K562 (cell line): ENCODE measurements around the gene PCNX2. TPM values are rescaled to one million over a fixed set of nuclear protein-coding genes. Genes with fewer than 3 reads are reported as not detected.

ENCODE experiments used
- ATAC-seq: fragments of 200-7000 bp; cut with Tn5 transposase; 3 replicates; pipeline ENCODE4 v1.9.1; 2020; ENCODE audit warnings: moderate library complexity
- BruUV-seq: library from RNA; stranded (reverse); fragments of 400-500 nt; replicated peaks from 2 replicates; lab custom pipeline; 2021; lab: Mats Ljungman, UMichigan
- CTCF ChIA-PET: fragments of 300-600 bp; formaldehyde crosslinking; extraction: SDS; loops from one replicate; lab custom pipeline; 2021; ENCODE audit warnings: low intra/inter-chr PET ratio; lab: Yijun Ruan, JAX
- POLR2A ChIA-PET: fragments of 300-600, 350-650 bp; sonication (Branson Sonifier 250); formaldehyde crosslinking; extraction: SDS; loops from one replicate; lab custom pipeline; 2021; ENCODE audit warnings: antibody characterized with exemption, inconsistent platforms; lab: Yijun Ruan, JAX
- DNase-seq, 4 experiments: peaks; one replicate each; pipeline versions ENCODE4 v3.0.0 to v3.0.0-alpha.2; 2011 to 2018; ENCODE audit warnings: low spot score in 3 of 4, mixed read lengths in 3 of 4; ENCODE audit errors: extremely low read depth in 1 of 4
- FAIRE-seq: peaks from 2 replicates; lab custom pipeline; 2011; peaks lifted over from hg19 to GRCh38; lab: Jason Lieb, UNC
- H2AFZ ChIP-seq: 2 replicates; pipeline ENCODE4 v1.6.0; 2011; ENCODE audit warnings: low read depth, low read length, control low read depth, inconsistent platforms
- H3K27ac ChIP-seq: fragments of 200-600 bp; 3 replicates; pipeline ENCODE4 v1.8.0; 2011; ENCODE audit warnings: low read depth, mild to moderate bottlenecking, control low read depth, inconsistent platforms, low read length, moderate library complexity, mixed read lengths; ENCODE audit errors: extremely low read depth
- H3K27me3 ChIP-seq, 2 experiments: fragments of 300-600 bp in 1 of 2; 2 replicates in 1 of 2; 3 replicates in 1 of 2; pipeline versions ENCODE4 v1.6.0 to v1.8.0; 2011; ENCODE audit warnings: inconsistent platforms in 2 of 2, low read length in 2 of 2, mild to moderate bottlenecking in 1 of 2, mixed read lengths in 1 of 2, moderate library complexity in 1 of 2; ENCODE audit not compliant: control insufficient read depth in 2 of 2, insufficient read depth in 2 of 2
- H3K36me3 ChIP-seq: fragments of 300-600 bp; 3 replicates; pipeline ENCODE4 v1.8.0; 2011; ENCODE audit warnings: mild to moderate bottlenecking, low read length, inconsistent platforms; ENCODE audit not compliant: control insufficient read depth, insufficient read depth
- H3K4me1 ChIP-seq, 2 experiments: fragments of 200-600 bp in 1 of 2; replicated peaks in 1 of 2; 2 replicates in 1 of 2; 3 replicates in 1 of 2; pipeline versions ENCODE4 v1.5.1 to v1.8.0; 2011; ENCODE audit warnings: inconsistent platforms in 2 of 2, low read length in 2 of 2, mild to moderate bottlenecking in 1 of 2, mixed read lengths in 1 of 2, moderate library complexity in 1 of 2; ENCODE audit not compliant: control insufficient read depth in 2 of 2, insufficient read depth in 2 of 2
- H3K4me2 ChIP-seq: 2 replicates; pipeline ENCODE4 v1.6.1; 2011; ENCODE audit warnings: low read length, control low read depth, inconsistent platforms, mixed read lengths; ENCODE audit not compliant: insufficient read depth
- H3K4me3 ChIP-seq: fragments of 200-600 bp; sonication (generic), shearing (Covaris generic); 2 replicates; pipeline ENCODE4 v1.5.1; 2016; ENCODE audit warnings: control low read depth, inconsistent platforms
- H3K79me2 ChIP-seq: fragments of 200-600 bp; 3 replicates; pipeline ENCODE4 v1.8.0; 2011; ENCODE audit warnings: low read length, inconsistent platforms; ENCODE audit not compliant: control insufficient read depth, insufficient read depth
- H3K9ac ChIP-seq, 2 experiments: 2 replicates each; pipeline versions ENCODE4 v1.6.0 to v1.6.1; 2011; ENCODE audit warnings: low read depth in 2 of 2, low read length in 2 of 2, control low read depth in 1 of 2, inconsistent platforms in 1 of 2, mild to moderate bottlenecking in 1 of 2, mixed read lengths in 1 of 2; ENCODE audit not compliant: insufficient read depth in 1 of 2
- H3K9me1 ChIP-seq: one replicate; pipeline ENCODE4 v1.6.0; 2011; ENCODE audit warnings: inconsistent platforms, mild to moderate bottlenecking, low read length, moderate library complexity; ENCODE audit not compliant: control insufficient read depth, insufficient read depth
- H3K9me3 ChIP-seq: replicated peaks from 2 replicates; pipeline ENCODE4 v1.5.1; 2011; ENCODE audit warnings: low read depth, low read length, inconsistent platforms; ENCODE audit not compliant: control insufficient read depth, insufficient read depth
- H4K20me1 ChIP-seq: replicated peaks from 2 replicates; pipeline ENCODE4 v1.6.1; 2011; ENCODE audit warnings: low read length, inconsistent platforms, mixed read lengths; ENCODE audit not compliant: control insufficient read depth, insufficient read depth
- E2F5 ChIP-seq: sonication (generic); formaldehyde crosslinking; IDR thresholded peaks from 2 replicates; pipeline ENCODE4 v1.8.0; 2022; ENCODE audit warnings: mild to moderate bottlenecking, missing genetic modification reagents
- NR2F6 ChIP-seq: fragments of 450-650 bp; formaldehyde crosslinking; IDR thresholded peaks from 2 replicates; pipeline ENCODE4 v1.4.0; 2020; ENCODE audit warnings: mild to moderate bottlenecking
- PREB ChIP-seq: sonication (generic); formaldehyde crosslinking; IDR thresholded peaks from 2 replicates; pipeline ENCODE4 v1.8.1; 2023; ENCODE audit warnings: mild to moderate bottlenecking, missing genetic modification reagents
- WGBS: fragments of 100-300 bp; shearing (Covaris generic); methylation state at CpG from one replicate; pipeline ENCODE4 v1.1.6; 2016; ENCODE audit warnings: low coverage, mixed read lengths; ENCODE audit not compliant: insufficient coverage; ENCODE audit errors: missing lambda C conversion rate; 5-methylcytosine and 5-hydroxymethylcytosine counted together
- in situ Hi-C: fragments of 300-500 bp; cut with MboI; formaldehyde crosslinking; loops from 4 replicates; pipeline ENCODE4 v1.15.0; 2018; ENCODE audit warnings: inconsistent platforms, mixed read lengths
- intact Hi-C: fragments of 100-400 bp; cut with micrococcal nuclease; formaldehyde crosslinking; loops from 2 replicates; pipeline ENCODE4 v1.14.2; 2022
- polyA plus RNA-seq, 8 experiments: library from polyadenylated mRNA; depleted of rRNA in 4 of 8; stranded (reverse) in 5 of 8; unstranded in 3 of 8; fragments of >200 nt; fragmentation: Nextera tagmentation in 2 of 8; fragmentation: Illumina TruSeq in 1 of 8; extraction: Ambion mirVana in 2 of 8; extraction: Trizol in 1 of 8; gene quantifications; 2 replicates each; pipeline versions ENCODE4 v1.2.1 to v1.2.3, GENCODE V29; 2011 to 2014; ENCODE audit warnings: inconsistent platforms in 1 of 8, missing spikeins in 1 of 8
- total RNA-seq, 7 experiments: library from RNA; depleted of rRNA in 6 of 7; stranded (reverse); fragments of >200 nt in 6 of 7; fragmentation: Illumina TruSeq in 2 of 7; extraction: Trizol in 2 of 7; gene quantifications; 2 replicates each; pipeline versions ENCODE4 v1.2.1 to v1.2.3, GENCODE V29; 2011 to 2021; ENCODE audit warnings: low replicate concordance in 1 of 7
- TF ChIP-seq, protein P1 (sequence below): fragments of 450-650 bp; IDR thresholded peaks from 2 replicates; pipeline ENCODE4 v1.6.1; 2017; ENCODE audit warnings: mild to moderate bottlenecking, moderate library complexity

The PCNX2 gene
- total and polyA plus RNA-seq, 9 of the 15 experiments (the other 6 are each of a cell fraction or from before 2014, with no cell fraction given): 0.07 to 0.33 TPM; not detected in 7

DNA sequence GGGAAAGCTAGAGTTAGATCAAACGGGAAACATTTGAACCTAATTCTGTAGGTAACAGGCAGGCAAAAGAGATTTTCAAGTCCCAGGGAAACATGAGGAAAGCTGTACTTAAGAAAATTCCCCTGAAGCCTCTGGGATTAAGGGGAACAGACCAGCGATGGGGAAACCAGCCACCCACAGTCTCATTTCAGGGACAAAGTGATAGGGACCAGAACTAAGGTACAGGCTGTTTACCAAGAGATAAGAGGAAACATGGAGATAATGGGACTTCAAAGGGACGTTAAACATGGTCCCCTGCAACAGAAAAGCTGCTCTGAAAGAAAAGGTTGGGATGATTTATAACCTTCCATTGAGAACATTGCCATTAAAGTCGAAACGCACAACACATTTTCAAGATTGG lies 260.7 kb downstream of the PCNX2 start:
- H2AFZ ChIP-seq: no peak overlapping the region
- BruUV-seq: no TSS peak
- H3K4me2 ChIP-seq: no peak overlapping the region
- peak in 1 of 4 experiments; percentile 3 for DNase-seq
- no peak overlapping the region for H3K27ac ChIP-seq
- TF ChIP-seq E2F5 (CRISPR knock-in tag) (no peak), PREB (CRISPR knock-in tag) (no peak), NR2F6 (CRISPR knock-in tag) (no peak)
- TF ChIP-seq, protein P1, sequence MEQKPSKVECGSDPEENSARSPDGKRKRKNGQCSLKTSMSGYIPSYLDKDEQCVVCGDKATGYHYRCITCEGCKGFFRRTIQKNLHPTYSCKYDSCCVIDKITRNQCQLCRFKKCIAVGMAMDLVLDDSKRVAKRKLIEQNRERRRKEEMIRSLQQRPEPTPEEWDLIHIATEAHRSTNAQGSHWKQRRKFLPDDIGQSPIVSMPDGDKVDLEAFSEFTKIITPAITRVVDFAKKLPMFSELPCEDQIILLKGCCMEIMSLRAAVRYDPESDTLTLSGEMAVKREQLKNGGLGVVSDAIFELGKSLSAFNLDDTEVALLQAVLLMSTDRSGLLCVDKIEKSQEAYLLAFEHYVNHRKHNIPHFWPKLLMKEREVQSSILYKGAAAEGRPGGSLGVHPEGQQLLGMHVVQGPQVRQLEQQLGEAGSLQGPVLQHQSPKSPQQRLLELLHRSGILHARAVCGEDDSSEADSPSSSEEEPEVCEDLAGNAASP: no peak
- ChIA-PET POLR2A (no interaction called here), CTCF (no interaction called here)
- in situ Hi-C loops: no loop called here
- no peak overlapping the region for H3K9ac ChIP-seq
- no peaks in the 10 kb centered on the region for H3K79me2 ChIP-seq
- no peak for FAIRE-seq
- no peaks in the 10 kb centered on the region for H3K36me3 ChIP-seq
- no peaks in the 10 kb centered on the region for H3K9me3 ChIP-seq
- no peaks in the 10 kb centered on the region; a peak in 2 of 5 replicates for H3K27me3 ChIP-seq
- intact Hi-C loops: no loop called here
- ATAC-seq: no peak
- no peaks in the 10 kb centered on the region for H3K4me1 ChIP-seq
- H4K20me1 ChIP-seq: no peaks in the 10 kb centered on the region
- WGBS: 0% methylated on average over 5 of the region's 5 CpGs
- no peaks in the 10 kb centered on the region for H3K9me1 ChIP-seq
- H3K4me3 ChIP-seq: no peak overlapping the region
